CD4-positive, alpha-beta T cell (primary cell): ENCODE data around the gene ZNF354C. TPM values are rescaled to one million over a fixed set of nuclear protein-coding genes. Genes with fewer than 3 reads are reported as not detected.

Source experiments
- ATAC-seq: fragments of 200-7000 bp; cut with Tn5 transposase; one replicate; pipeline ENCODE4 v1.10.0; 2022; ENCODE audit warnings: mild to moderate bottlenecking; ENCODE audit not compliant: poor library complexity
- CTCF ChIA-PET: fragments of 350-600 bp; sonication (Branson Sonifier 250); formaldehyde crosslinking; loops from one replicate; lab custom pipeline; 2021; ENCODE audit warnings: antibody characterized with exemption, inconsistent platforms; lab: Charles Lee
- POLR2A ChIA-PET: fragments of 350-600 bp; sonication (Branson Sonifier 250); formaldehyde crosslinking; loops from one replicate; lab custom pipeline; 2021; ENCODE audit warnings: antibody characterized with exemption, inconsistent platforms; lab: Charles Lee
- DNase-seq, 14 experiments: peaks; one replicate each; pipeline ENCODE4 v3.0.0-alpha.2; 2013 to 2020; ENCODE audit warnings: mixed read lengths in 2 of 14
- H3K27ac ChIP-seq, 2 donors: one replicate each; pipeline versions ENCODE4 v1.5.1 to v1.7.0; 2013; ENCODE audit warnings: low read length in 2 of 2, low read depth in 1 of 2, mild to moderate bottlenecking in 1 of 2
- H3K27me3 ChIP-seq, 2 experiments: 1 replicate in 1 of 2; 2 replicates in 1 of 2; pipeline versions ENCODE4 v1.6.1 to v1.7.0; 2013; ENCODE audit warnings: low read length in 2 of 2, control low read depth in 1 of 2, mild to moderate bottlenecking in 1 of 2, moderate library complexity in 1 of 2; ENCODE audit not compliant: insufficient read depth in 2 of 2, control insufficient read depth in 1 of 2
- H3K36me3 ChIP-seq: one replicate; pipeline ENCODE4 v1.6.1; 2013; ENCODE audit warnings: low read length, control low read depth; ENCODE audit not compliant: insufficient read depth
- H3K4me1 ChIP-seq: one replicate; pipeline ENCODE4 v1.6.1; 2013; ENCODE audit warnings: low read length, control low read depth; ENCODE audit not compliant: insufficient read depth
- H3K4me3 ChIP-seq: one replicate; pipeline ENCODE4 v1.5.1; 2013; ENCODE audit warnings: mild to moderate bottlenecking, low read length, moderate library complexity
- H3K9me3 ChIP-seq, 2 experiments: 1 replicate in 1 of 2; 2 replicates in 1 of 2; pipeline versions ENCODE4 v1.6.1 to v1.7.0; 2013; ENCODE audit warnings: low read length in 2 of 2, mild to moderate bottlenecking in 2 of 2, control low read depth in 1 of 2, moderate library complexity in 1 of 2; ENCODE audit not compliant: control insufficient read depth in 1 of 2, insufficient read depth in 1 of 2
- H3K27ac Mint-ChIP-seq: one replicate; pipeline ENCODE4 v1.8.0; 2020; ENCODE audit warnings: mixed read lengths
- H3K27me3 Mint-ChIP-seq: one replicate; pipeline ENCODE4 v1.8.0; 2021; ENCODE audit warnings: mixed read lengths
- H3K36me3 Mint-ChIP-seq: one replicate; pipeline ENCODE4 v1.8.0; 2021; ENCODE audit warnings: low read depth, mixed read lengths
- H3K4me1 Mint-ChIP-seq: one replicate; pipeline ENCODE4 v1.8.0; 2021; ENCODE audit warnings: low read depth, mixed read lengths
- H3K4me3 Mint-ChIP-seq: one replicate; pipeline ENCODE4 v1.8.0; 2020; ENCODE audit warnings: mild to moderate bottlenecking, mixed read lengths
- H3K9me3 Mint-ChIP-seq: one replicate; pipeline ENCODE4 v1.8.0; 2020; ENCODE audit warnings: mixed read lengths
- CTCF ChIP-seq: fragments of 200-600 bp; IDR thresholded peaks from one replicate; pipeline ENCODE4 v1.8.0; 2022; ENCODE audit warnings: antibody characterized with exemption, mild to moderate bottlenecking
- intact Hi-C, 2 experiments: fragments of 100-400 bp; cut with DNase I in 1 of 2; cut with micrococcal nuclease in 1 of 2; formaldehyde crosslinking; loops; one replicate each; pipeline versions ENCODE4 v1.15.1 to v1.9.0; 2023 to 2025; cut with DNase I, micrococcal nuclease
- total RNA-seq, 174 experiments: library from RNA in 2 of 174; stranded (reverse) in 2 of 174; gene quantifications; one replicate each; pipeline ENCODE4 v1.2.3 and lab custom pipeline; 2021 to 2026

ZNF354C gene
- total RNA-seq, 2 experiments from 2014 or later, result 2.5 to 2.9 TPM

GRCh38 chr5:179113143-179113530, 53.0 kb downstream of the ZNF354C start:
- H3K9me3 ChIP-seq, result peaks cover 30 to 79% of the 10 kb centered on the region in 2 experiments
- Mint-ChIP-seq H3K27me3 (no peaks in the 10 kb centered on the region), H3K9me3 (peaks cover 18% of the 10 kb centered on the region), H3K36me3 (peaks cover 11% of the 10 kb centered on the region), H3K4me3 (no peak overlapping the region), H3K27ac (no peak overlapping the region), H3K4me1 (no peaks in the 10 kb centered on the region)
- no peak for DNase-seq
- H3K4me3 ChIP-seq, result no peak overlapping the region
- no peak overlapping the region for H3K27ac ChIP-seq
- intact Hi-C loops, result no loop called here
- H3K27me3 ChIP-seq, result peaks cover 0 to 3% of the 10 kb centered on the region in 2 experiments
- H3K4me1 ChIP-seq, result no peaks in the 10 kb centered on the region
- CTCF ChIA-PET, result no interaction called here
- no peak for ATAC-seq
- POLR2A ChIA-PET, result no interaction called here
- no peaks in the 10 kb centered on the region for H3K36me3 ChIP-seq
- no peak for TF ChIP-seq CTCF

DNA sequence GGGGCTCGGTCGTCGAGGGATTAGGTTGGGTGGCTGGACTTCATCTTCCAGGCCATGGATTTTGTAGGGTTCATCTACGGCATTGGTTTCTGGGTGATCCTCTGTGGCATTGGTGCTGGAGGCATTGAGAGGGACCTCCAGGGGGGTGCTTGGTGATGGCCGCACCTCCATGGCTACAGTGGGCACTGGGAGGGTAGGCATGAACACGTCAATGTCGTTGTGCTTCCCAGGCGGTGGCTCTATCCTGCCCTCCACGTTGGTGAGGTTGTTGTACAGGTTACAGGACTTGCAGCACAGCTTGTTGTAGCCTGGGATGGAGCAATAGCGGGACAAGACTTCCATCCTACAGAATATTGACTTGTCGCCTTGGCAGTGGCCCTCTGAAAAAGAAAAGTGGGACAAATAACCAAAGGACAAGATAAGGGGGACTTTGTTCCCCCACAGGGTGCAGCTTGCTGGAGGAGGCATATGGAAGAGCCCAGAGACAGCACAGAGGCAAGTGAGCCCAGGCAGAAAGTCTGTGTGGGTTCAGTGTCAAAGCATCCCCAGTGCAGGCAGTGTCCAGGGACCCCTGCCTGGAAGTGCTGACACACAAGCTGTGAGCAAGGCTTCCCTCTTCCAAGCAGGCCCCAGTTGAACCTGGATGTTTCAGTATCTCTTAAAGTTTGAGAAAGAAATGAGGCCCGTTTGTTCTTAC, 53.9 kb downstream of the ZNF354C start:
- H3K27ac ChIP-seq, result no peak overlapping the region
- TF ChIP-seq CTCF, result no peak
- H3K27me3 Mint-ChIP-seq, result no peaks in the 10 kb centered on the region
- intact Hi-C loops, result no loop called here
- no peak overlapping the region for H3K4me3 ChIP-seq
- no peaks in the 10 kb centered on the region for H3K4me1 Mint-ChIP-seq
- H3K9me3 ChIP-seq, result peaks cover 25 to 74% of the 10 kb centered on the region in 2 experiments
- peaks cover 18% of the 10 kb centered on the region for H3K9me3 Mint-ChIP-seq
- ATAC-seq (no peak), DNase-seq (no peak)
- CTCF ChIA-PET, result no interaction called here
- no peak overlapping the region for H3K27ac Mint-ChIP-seq
- H3K36me3 Mint-ChIP-seq, result peaks cover 11% of the 10 kb centered on the region
- H3K4me1 ChIP-seq, result no peaks in the 10 kb centered on the region
- peaks cover 0 to 3% of the 10 kb centered on the region in 2 experiments for H3K27me3 ChIP-seq
- POLR2A ChIA-PET, result no interaction called here
- H3K36me3 ChIP-seq, result no peaks in the 10 kb centered on the region
- H3K4me3 Mint-ChIP-seq, result no peak overlapping the region

GRCh38 chr5:179114756-179115155, 54.6 kb downstream of the ZNF354C start:
- Mint-ChIP-seq H3K9me3 (peaks cover 18% of the 10 kb centered on the region), H3K36me3 (peaks cover 11% of the 10 kb centered on the region), H3K27me3 (no peaks in the 10 kb centered on the region), H3K4me1 (no peaks in the 10 kb centered on the region), H3K4me3 (no peak overlapping the region), H3K27ac (no peak overlapping the region)
- Histone ChIP-seq H3K9me3 (peaks cover 25 to 73% of the 10 kb centered on the region in 2 experiments), H3K4me1 (no peaks in the 10 kb centered on the region), H3K27ac (no peak overlapping the region), H3K27me3 (peaks cover 0 to 3% of the 10 kb centered on the region in 2 experiments), H3K4me3 (no peak overlapping the region), H3K36me3 (no peaks in the 10 kb centered on the region)
- ATAC-seq (no peak), DNase-seq (no peak)
- CTCF ChIA-PET, result no interaction called here
- intact Hi-C loops, result no loop called here
- POLR2A ChIA-PET, result no interaction called here
- no peak for TF ChIP-seq CTCF
